PC-3 (cell line): Measurements from ENCODE around the gene IL17D.

ENCODE experiments used
- EZH2 ChIP-seq: fragments of 300-600 bp; sonication (generic); IDR thresholded peaks from one replicate; pipeline ENCODE4 v1.6.1; 2017; ENCODE audit warnings: antibody characterized with exemption, mild to moderate bottlenecking, low read length; ENCODE audit not compliant: unreplicated experiment
- TF ChIP-seq, protein P1 (sequence below): fragments of 300-600 bp; sonication (generic); conservative IDR thresholded peaks from 2 replicates; pipeline ENCODE4 v1.5.1; 2017; ENCODE audit warnings: antibody characterized with exemption, low read depth, mild to moderate bottlenecking, low read length

DNA sequence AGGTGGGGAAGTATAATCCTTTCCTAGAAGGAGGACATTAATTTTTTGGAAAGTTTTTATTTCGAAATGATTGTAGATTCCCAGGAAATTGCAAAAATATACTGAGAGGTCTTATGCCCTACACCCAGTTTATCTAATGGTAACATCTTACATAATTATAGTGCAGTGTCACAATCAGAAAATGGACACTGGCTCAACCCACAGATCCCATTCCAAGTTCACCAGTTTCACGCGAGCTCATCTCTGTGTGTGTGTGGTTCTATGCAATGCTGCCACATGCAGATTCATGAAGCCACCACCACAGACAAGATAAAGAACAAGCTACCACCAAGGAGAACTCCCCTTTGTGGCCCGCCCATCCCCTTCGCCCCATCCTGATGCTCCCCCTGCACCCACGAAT lies 24.4 kb downstream of the IL17D start:
- TF ChIP-seq, protein P1, sequence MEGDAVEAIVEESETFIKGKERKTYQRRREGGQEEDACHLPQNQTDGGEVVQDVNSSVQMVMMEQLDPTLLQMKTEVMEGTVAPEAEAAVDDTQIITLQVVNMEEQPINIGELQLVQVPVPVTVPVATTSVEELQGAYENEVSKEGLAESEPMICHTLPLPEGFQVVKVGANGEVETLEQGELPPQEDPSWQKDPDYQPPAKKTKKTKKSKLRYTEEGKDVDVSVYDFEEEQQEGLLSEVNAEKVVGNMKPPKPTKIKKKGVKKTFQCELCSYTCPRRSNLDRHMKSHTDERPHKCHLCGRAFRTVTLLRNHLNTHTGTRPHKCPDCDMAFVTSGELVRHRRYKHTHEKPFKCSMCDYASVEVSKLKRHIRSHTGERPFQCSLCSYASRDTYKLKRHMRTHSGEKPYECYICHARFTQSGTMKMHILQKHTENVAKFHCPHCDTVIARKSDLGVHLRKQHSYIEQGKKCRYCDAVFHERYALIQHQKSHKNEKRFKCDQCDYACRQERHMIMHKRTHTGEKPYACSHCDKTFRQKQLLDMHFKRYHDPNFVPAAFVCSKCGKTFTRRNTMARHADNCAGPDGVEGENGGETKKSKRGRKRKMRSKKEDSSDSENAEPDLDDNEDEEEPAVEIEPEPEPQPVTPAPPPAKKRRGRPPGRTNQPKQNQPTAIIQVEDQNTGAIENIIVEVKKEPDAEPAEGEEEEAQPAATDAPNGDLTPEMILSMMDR = no peak
- no peak for TF ChIP-seq EZH2
